GM23248 (cell line): Measurements from ENCODE around the gene SCAPER.

Source experiments
- EZH2 ChIP-seq: fragments of 200-600 bp; sonication (generic); IDR thresholded peaks from 2 replicates; pipeline ENCODE4 v1.6.1; 2018; ENCODE audit warnings: antibody characterized with exemption, mild to moderate bottlenecking; ENCODE audit not compliant: insufficient read depth, poor library complexity, severe bottlenecking
- EZH2phosphoT487 ChIP-seq: fragments of 200-600 bp; sonication (generic); IDR thresholded peaks from 2 replicates; pipeline ENCODE4 v1.6.1; 2018; ENCODE audit warnings: antibody characterized with exemption, moderate library complexity, mild to moderate bottlenecking, low read depth; ENCODE audit not compliant: insufficient read depth

DNA sequence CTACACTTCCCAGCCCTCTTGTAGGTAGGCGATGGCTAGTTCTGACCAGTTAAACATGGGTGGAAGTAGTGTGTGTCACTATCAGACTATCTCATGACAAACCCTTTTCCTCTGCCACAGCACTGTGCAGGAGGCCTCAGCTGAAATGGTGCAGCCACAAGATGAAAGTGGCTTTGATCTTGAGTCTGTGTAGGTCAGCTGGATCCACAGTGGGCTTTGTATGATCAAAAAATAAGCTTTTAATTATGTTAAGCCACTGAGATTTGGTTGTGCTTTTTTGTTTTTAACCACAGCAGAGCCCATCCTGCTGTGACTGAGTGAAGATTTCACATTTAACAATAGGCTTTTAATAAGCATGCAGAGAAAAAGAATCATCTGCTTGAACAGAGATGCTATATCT, 46.1 kb upstream of the SCAPER start:
- no peak for TF ChIP-seq EZH2phosphoT487
- no peak for TF ChIP-seq EZH2
